Kidney capillary endothelial cell (primary cell): ENCODE data around the gene TMEM89.

Experiments
- DNase-seq: peaks from one replicate; pipeline ENCODE4 v3.0.0-alpha.2; 2018; ENCODE audit warnings: low spot score

TMEM89 gene

GRCh38 chr3:48621461-48621869, at the start of gene TMEM89:
Gene TMEM89 (minus strand): TSS chr3:48621769. CDS start chr3:48621756, 13 bp downstream.
- no peak for DNase-seq

- DNase-seq: no peak
These were observed 43.4 kb upstream of the TMEM89 start for GRCh38 chr3:48664929-48665328.

GRCh38 chr3:48664313-48664644, 42.7 kb upstream of the TMEM89 start:
- no peak for DNase-seq

- peak; percentile 95 for DNase-seq
These were observed 42.1 kb upstream of the TMEM89 start for GRCh38 chr3:48663489-48664312.

- no peak for DNase-seq
These were observed 41.4 kb upstream of the TMEM89 start, which contains the start of gene CELSR3 for GRCh38 chr3:48662753-48663488. Gene CELSR3 (minus strand): TSS chr3:48662886. CDS start chr3:48662634, 252 bp downstream.

GRCh38 chr3:48662145-48662752, 40.7 kb upstream of the TMEM89 start:
- DNase-seq: no peak

GRCh38 chr3:48661501-48662144, 40.1 kb upstream of the TMEM89 start:
- no peak for DNase-seq

GRCh38 chr3:48660800-48661400, 39.3 kb upstream of the TMEM89 start:
- no peak for DNase-seq

GRCh38 chr3:48656841-48657281, 35.3 kb upstream of the TMEM89 start:
- DNase-seq: no peak

- peak; percentile 81 for DNase-seq
These were observed 34.7 kb upstream of the TMEM89 start for GRCh38 chr3:48656061-48656840.

- no peak for DNase-seq
These were observed 34.0 kb upstream of the TMEM89 start for GRCh38 chr3:48655606-48656005.

GRCh38 chr3:48655063-48655462, 33.5 kb upstream of the TMEM89 start:
- no peak for DNase-seq

GRCh38 chr3:48652923-48653715, 31.6 kb upstream of the TMEM89 start:
- no peak for DNase-seq

GRCh38 chr3:48651771-48652170, 30.2 kb upstream of the TMEM89 start:
- no peak for DNase-seq

GRCh38 chr3:48650723-48651122, 29.2 kb upstream of the TMEM89 start:
- DNase-seq: no peak

- DNase-seq: no peak
These were observed 26.8 kb upstream of the TMEM89 start for GRCh38 chr3:48648188-48648850.

GRCh38 chr3:48647714-48648113, 26.1 kb upstream of the TMEM89 start:
- no peak for DNase-seq

- no peak for DNase-seq
These were observed 23.6 kb upstream of the TMEM89 start for GRCh38 chr3:48644898-48645760.

- DNase-seq: no peak
These were observed 21.0 kb upstream of the TMEM89 start for GRCh38 chr3:48642605-48643004.
